ENCODE data around the gene FBXO42.

DNA sequence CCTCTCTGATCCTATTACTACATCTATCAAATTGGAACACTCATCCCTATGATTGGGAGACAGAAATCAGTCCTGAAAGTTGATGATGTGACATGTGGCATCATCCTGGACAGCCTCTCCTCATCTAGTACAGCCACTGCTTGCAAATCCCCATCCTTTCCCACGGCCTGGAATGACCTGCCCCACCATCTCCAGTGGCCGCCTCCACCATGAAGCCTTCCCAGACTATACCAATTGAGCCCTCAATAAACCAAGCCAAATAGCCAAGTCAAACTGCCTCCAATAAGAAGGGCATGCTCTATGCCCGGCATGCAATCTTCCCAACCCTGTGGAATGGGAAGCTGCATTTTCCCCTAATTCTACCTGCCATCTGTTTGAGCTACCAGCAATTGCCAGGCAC lies 139.3 kb downstream of the FBXO42 start:
- TF ChIP-seq, protein P1, sequence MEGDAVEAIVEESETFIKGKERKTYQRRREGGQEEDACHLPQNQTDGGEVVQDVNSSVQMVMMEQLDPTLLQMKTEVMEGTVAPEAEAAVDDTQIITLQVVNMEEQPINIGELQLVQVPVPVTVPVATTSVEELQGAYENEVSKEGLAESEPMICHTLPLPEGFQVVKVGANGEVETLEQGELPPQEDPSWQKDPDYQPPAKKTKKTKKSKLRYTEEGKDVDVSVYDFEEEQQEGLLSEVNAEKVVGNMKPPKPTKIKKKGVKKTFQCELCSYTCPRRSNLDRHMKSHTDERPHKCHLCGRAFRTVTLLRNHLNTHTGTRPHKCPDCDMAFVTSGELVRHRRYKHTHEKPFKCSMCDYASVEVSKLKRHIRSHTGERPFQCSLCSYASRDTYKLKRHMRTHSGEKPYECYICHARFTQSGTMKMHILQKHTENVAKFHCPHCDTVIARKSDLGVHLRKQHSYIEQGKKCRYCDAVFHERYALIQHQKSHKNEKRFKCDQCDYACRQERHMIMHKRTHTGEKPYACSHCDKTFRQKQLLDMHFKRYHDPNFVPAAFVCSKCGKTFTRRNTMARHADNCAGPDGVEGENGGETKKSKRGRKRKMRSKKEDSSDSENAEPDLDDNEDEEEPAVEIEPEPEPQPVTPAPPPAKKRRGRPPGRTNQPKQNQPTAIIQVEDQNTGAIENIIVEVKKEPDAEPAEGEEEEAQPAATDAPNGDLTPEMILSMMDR (IDR thresholded peaks at IDR 0.05), result no peak
- TF ChIP-seq POLR2A (IDR thresholded peaks at IDR 0.05; ENCODE audit: low read depth), result no peak
- no peak for TF ChIP-seq POLR2AphosphoS5 (IDR thresholded peaks at IDR 0.05)
- TF ChIP-seq EP300 (IDR thresholded peaks at IDR 0.05), result no peak

All from esophagus muscularis mucosa (tissue), 4 donors.